HG03565 (cell line): Measurements from ENCODE around the gene AP2A2.
"Not testable (repeated sequence)": the region's sequence is repeated elsewhere in the genome, so short reads cannot be mapped to it uniquely, and the experiment has no call there.

Source experiments
- ATAC-seq: cut with Tn5 transposase; IDR thresholded peaks from one replicate; pipeline ENCODE4 v1.9.1; 2021; ENCODE audit warnings: mild to moderate bottlenecking, moderate library complexity; ENCODE audit not compliant: unreplicated experiment

Gene AP2A2

GRCh38 chr11:952406-953385 is 27.0 kb downstream of the AP2A2 start:
- no peak for ATAC-seq

GRCh38 chr11:953512-953911 is 27.8 kb downstream of the AP2A2 start:
- ATAC-seq, result no peak

DNA sequence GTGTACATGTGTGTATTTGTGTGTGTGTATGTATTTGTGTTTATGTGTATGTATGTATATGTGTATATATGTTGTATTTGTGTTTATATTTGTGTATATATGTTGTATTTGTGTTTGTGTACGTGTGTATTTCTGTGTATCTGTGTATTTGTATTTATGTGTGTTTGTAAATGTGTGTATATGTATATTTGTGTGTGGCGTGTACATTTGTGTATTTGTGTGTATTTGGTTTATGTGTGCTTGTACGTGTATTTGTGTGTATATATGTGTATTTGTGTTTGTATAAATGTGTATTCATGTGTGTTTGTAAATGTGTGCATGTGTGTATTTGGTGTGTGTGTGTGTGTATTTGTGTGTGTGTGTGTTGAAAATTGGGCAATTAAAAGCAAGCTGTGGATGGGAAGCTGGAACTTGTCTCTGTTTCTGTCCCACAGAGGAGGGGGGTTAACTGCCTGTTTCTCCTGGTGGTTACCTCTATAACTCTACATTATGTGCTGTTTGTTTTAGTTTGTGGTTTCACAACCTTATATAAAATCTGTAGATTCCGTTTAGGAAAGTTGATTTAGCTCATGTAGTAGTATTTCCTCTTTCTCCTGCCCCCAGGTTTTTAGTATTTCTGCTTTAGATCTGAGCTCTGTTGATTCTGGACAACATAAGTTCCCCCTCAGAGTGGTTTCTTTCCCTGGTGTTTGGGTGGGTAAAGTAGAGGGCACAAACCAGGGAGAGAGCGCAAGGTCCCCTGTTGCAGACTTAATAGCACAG is 28.9 kb downstream of the AP2A2 start:
- ATAC-seq, result no peak

DNA sequence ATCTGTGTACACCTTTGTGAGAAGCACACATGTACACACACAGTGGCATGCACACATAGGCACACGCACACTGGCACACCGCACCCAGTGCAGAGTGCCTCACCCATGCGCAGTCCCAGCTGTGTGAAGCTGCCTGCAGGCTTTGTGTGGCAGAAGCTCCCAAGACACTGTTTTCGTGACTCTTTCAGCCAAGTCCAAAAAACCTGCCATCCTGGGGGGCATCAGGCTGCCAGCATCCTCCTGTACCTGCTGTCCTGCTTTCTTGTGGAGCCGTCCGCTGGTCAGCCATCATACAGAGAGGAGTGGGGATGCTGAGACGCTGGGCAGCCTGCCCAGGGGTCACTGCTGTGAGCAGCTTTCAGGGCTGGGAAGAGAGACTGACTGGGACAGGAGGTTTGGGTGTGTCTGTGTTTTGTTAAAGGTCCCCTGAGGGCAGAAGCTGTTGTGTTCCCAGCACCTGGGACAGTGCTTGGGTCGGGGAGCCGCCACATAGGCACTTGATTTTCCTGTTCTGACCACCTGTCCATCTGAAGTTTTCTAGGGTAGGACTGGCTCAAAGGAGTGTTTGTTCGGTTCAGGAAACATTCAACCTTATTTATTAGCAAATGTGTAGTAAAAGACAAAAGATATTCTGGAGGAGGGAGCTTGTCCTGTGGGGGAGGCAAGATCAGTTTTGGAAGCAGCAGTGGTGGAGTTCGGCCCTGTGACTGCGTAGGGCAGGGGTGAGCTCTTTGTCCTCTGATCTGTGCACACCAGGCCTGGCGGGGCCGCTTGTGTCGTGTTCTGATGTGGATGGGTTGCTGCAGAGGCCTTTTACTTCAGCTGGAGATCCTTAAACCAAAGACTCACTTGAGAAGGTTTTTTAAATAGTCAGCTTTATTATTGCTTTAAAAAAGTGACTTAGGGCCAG is 29.7 kb downstream of the AP2A2 start:
- no peak for ATAC-seq

DNA sequence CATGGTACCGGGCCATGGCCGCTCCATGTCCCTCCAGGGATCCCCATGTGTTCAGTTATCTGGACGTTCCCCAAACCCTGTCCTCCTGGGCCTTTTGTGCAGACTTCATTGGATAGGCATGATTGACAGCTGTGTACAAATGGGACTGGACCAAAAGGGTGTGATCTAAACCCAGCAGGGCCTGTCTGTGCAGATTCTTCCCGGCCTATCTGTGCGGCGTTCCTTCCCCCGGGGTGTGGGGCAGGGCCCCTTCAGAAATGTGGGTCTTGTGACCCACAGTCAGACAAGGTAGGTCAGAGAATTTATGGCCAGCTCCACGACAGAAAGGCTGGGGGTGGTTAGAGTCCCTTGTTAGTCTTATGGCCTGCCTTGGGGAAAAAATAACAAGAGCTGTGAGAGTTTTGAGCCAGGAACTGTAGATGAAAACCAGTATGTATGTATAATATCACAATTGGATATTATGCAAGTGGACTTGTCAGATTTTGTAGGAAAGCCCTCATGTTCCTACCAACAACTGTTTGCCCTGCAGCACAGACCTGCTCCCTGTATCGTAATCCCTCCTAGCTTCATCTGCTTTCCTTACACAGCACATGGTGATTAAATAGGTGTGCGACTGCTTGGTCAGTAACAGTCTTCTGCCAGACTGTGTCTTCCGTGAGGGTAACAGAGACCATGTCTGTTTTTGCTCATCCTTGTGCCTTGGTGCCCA is 31.7 kb downstream of the AP2A2 start:
- no peak for ATAC-seq

DNA sequence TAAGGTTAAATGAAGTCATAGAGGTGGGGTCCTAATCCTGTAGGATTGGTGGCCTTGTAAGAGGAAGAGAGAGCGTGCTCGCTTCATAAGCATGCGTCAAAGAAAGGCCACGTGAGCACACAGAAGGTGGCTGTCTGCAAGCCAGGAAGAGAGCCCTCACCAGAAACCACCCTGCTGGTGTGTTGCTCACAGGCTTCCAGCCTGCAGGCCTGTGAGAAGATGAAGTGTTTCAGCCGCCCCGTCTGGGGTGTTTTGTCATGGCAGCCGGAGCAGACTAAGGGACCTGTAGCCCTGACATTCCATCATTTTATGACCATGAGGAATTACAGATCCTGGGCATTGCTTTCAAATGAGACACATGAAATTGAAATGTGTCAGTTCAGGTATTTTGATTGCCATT is 32.4 kb downstream of the AP2A2 start:
- ATAC-seq, result no peak

- ATAC-seq, result no peak
These were observed 33.4 kb downstream of the AP2A2 start for GRCh38 chr11:959027-959426.

GRCh38 chr11:959608-960007 is 33.9 kb downstream of the AP2A2 start:
- ATAC-seq, result no peak

DNA sequence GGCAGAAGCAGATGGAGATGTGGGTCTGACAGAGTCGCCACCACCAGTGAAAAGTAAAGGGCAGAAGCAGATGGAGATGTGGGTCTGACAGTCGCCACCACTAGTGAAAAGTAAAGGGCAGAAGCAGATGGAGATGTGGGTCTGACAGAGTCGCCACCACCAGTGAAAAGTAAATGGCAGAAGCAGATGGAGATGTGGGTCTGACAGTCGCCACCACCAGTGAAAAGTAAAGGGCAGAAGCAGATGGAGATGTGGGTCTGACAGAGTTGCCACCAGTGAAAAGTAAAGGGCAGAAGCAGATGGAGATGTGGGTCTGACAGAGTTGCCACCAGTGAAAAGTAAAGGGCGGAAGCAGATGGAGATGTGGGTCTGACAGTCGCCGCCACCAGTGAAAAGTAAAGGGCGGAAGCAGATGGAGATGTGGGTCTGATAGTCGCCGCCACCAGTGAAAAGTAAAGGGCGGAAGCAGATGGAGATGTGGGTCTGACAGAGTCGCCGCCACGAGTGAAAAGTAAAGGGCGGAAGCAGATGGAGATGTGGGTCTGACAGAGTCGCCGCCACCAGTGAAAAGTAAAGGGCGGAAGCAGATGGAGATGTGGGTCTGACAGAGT is 35.7 kb downstream of the AP2A2 start:
- ATAC-seq, result not testable (repeated sequence)

- no peak for ATAC-seq
These were observed 36.3 kb downstream of the AP2A2 start for GRCh38 chr11:961921-962320.

DNA sequence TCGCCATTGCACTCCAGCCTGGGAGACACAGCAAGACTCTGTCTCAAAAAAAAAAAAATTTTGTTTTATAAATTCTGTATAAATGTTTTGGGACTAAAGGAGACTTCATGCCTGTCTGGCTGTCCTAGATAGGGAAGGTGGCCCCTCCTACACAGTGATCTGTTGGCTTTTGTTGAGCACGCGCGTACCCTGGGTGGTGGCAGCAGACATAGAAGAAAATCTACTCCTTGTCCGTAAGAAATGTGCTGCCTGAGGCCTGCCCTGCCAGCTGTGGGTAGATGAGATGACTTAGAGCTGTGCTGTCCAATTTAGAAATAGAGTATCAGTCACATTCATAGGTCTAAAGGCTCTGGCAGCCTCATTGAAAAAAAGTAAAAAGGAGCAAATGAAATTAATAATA is 37.0 kb downstream of the AP2A2 start:
- no peak for ATAC-seq

DNA sequence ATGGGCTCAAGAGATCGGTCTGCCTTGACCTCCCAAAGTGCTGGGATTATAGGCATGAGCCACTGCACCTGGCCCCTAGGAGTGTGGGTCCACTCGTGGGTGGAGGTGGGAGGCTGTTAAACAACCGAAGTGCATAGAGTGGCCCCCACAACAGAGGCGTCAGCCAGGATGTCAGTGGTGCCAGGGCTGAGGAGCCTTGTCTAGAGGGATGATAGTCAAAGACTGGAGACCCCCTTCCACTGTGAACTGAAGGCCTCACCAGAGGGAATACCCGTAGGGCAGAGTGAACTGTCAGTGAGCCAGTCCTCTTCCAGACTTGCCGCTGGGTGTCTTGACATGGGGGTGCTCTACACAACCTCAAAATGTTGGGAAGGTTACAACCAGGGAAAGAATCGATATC is 38.2 kb downstream of the AP2A2 start:
- ATAC-seq, result no peak

GRCh38 chr11:965206-965775 is 39.6 kb downstream of the AP2A2 start:
- ATAC-seq, result no peak

DNA sequence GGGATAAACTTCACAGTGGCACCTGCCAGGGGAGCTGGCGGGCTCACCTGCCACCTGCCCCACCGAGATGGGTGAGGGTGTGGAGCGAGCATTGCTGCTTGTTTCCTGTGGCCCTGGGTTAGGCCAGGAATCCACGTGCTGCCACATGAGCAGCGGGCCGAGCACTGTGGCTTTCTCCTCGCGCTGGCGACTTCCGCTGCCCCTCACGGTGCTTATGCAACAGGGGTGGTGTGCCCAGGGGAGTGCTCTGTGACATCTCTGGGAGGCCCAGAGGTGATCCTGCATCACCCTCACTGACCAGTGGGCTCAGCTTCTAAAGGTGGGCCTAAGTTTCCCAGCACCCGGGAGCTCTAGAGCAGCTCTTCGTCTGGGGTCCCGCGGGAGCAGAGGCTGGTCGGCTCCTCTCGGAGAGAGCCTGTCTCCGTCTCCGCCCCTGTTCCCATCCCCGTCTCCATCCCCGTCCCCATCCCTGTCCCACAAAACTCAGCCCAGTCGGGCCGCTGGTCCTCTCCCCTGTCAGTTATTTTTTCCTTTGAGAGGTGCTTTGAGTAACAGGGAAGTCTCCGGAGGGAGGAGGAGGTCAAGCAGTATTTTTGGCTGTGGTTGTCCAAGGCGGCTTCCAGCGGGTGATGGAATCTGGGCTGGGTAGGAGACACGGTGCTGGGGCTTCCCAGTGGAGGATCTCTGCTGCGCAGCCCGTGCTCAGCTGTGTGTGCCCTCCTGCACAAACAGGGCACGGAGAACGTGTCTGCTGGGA is 42.5 kb downstream of the AP2A2 start:
- no peak for ATAC-seq

GRCh38 chr11:968822-969221 is 43.2 kb downstream of the AP2A2 start:
- no peak for ATAC-seq

- no peak for ATAC-seq
These were observed 44.1 kb downstream of the AP2A2 start for GRCh38 chr11:969651-970205.

DNA sequence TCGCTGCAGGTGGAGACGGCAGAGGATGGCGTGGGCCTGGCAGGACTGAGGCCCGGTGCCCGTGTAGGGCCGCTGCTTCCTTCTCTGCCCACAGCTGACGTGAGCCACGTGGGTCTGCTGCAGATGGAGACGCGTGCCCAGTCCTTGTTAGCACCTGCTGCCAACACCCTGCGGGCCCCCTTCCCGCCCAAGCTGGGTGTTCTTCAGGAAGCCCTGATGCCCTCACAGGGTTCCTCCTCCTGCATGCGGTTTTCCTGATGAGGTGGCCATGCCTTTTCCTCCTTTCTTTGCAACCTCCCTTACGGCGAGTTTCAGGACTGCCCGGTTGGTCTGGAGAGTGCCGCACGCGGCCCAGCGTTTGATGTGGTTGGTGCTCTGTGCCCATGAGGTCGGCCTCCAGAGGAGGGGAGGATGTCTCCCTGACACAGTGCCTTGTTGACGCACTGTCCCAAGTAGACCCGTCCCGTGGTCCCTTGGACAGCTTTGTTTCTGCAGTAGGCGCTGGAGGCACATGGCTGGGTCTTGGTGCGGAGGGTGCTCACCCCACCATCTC is 44.7 kb downstream of the AP2A2 start:
- no peak for ATAC-seq

- ATAC-seq, result no peak
These were observed 45.5 kb downstream of the AP2A2 start for GRCh38 chr11:971092-971690.
